Loucy (cell line): Measurements from ENCODE around the gene PRKCZ.

ENCODE experiments used
- H2AFZ ChIP-seq: fragments of 200-600 bp; sonication (generic); 2 replicates; pipeline ENCODE4 v1.6.0; 2016; ENCODE audit warnings: antibody characterized with exemption, mild to moderate bottlenecking, low read length, moderate library complexity
- H3F3A ChIP-seq: fragments of 200-600 bp; 2 replicates; pipeline ENCODE4 v1.6.0; 2016; ENCODE audit warnings: antibody characterized with exemption, low read depth, mild to moderate bottlenecking
- H3K27me3 ChIP-seq: fragments of 200-600 bp; sonication (generic); 2 replicates; pipeline ENCODE4 v1.6.1; 2014; ENCODE audit warnings: low read length, mild to moderate bottlenecking; ENCODE audit not compliant: insufficient read depth, poor library complexity, severe bottlenecking
- H3K36me3 ChIP-seq: fragments of 200-600 bp; sonication (generic); 2 replicates; pipeline ENCODE4 v1.6.1; 2016; ENCODE audit warnings: low read length; ENCODE audit not compliant: insufficient read depth
- H3K4me1 ChIP-seq: fragments of 200-600 bp; sonication (generic); 2 replicates; pipeline ENCODE4 v1.5.1; 2014; ENCODE audit warnings: low read length, mild to moderate bottlenecking; ENCODE audit not compliant: insufficient read depth, poor library complexity, severe bottlenecking
- H3K4me2 ChIP-seq: fragments of 200-600 bp; sonication (generic); 2 replicates; pipeline ENCODE4 v1.6.0; 2014; ENCODE audit warnings: antibody characterized with exemption, low read length, low read depth, mild to moderate bottlenecking; ENCODE audit not compliant: poor library complexity, severe bottlenecking
- H3K4me3 ChIP-seq: fragments of 200-600 bp; sonication (generic); 2 replicates; pipeline ENCODE4 v1.5.1; 2014; ENCODE audit warnings: low read length, mild to moderate bottlenecking, mixed read lengths; ENCODE audit not compliant: poor library complexity, severe bottlenecking
- H3K79me2 ChIP-seq: fragments of 200-600 bp; sonication (generic); 2 replicates; pipeline ENCODE4 v1.6.1; 2014; ENCODE audit warnings: low read length; ENCODE audit not compliant: insufficient read depth
- H3K9ac ChIP-seq: fragments of 200-600 bp; sonication (generic); 2 replicates; pipeline ENCODE4 v1.6.0; 2014; ENCODE audit warnings: mild to moderate bottlenecking, low read depth, low read length, moderate library complexity; ENCODE audit not compliant: poor library complexity, severe bottlenecking
- H3K9me2 ChIP-seq: fragments of 200-600 bp; sonication (generic); replicated peaks from 2 replicates; pipeline ENCODE4 v1.6.1; 2016; ENCODE audit warnings: low read depth, low read length, mixed read lengths
- H3K9me3 ChIP-seq: fragments of 200-600 bp; sonication (generic); 2 replicates; pipeline ENCODE4 v1.6.1; 2014; ENCODE audit warnings: mild to moderate bottlenecking, antibody characterized with exemption, low read length, low read depth; ENCODE audit not compliant: insufficient read depth
- H4K20me1 ChIP-seq: fragments of 200-600 bp; sonication (generic); 2 replicates; pipeline ENCODE4 v1.6.0; 2014; ENCODE audit warnings: antibody characterized with exemption, low read length, mild to moderate bottlenecking; ENCODE audit not compliant: insufficient read depth, poor library complexity, severe bottlenecking
- CTCF ChIP-seq: fragments of 200-600 bp; sonication (generic); conservative IDR thresholded peaks from 2 replicates; pipeline ENCODE4 v1.5.1; 2014; ENCODE audit warnings: mild to moderate bottlenecking, antibody characterized with exemption, low read length
- EZH2phosphoT487 ChIP-seq: fragments of 200-600 bp; IDR thresholded peaks from 2 replicates; pipeline ENCODE4 v1.6.1; 2018; ENCODE audit warnings: antibody characterized with exemption, mild to moderate bottlenecking, moderate library complexity, borderline replicate concordance

The PRKCZ gene

GRCh38 chr1:2028870-2029560, 21.2 kb upstream of the PRKCZ start:
- no peak overlapping the region for H3K4me2 ChIP-seq
- TF ChIP-seq CTCF (no peak), EZH2phosphoT487 (no peak)

GRCh38 chr1:2029561-2029960, 20.6 kb upstream of the PRKCZ start:
- Histone ChIP-seq H3K79me2 (no peaks in the 10 kb centered on the region), H3F3A (no peaks in the 10 kb centered on the region), H3K36me3 (no peaks in the 10 kb centered on the region), H3K9ac (no peak overlapping the region), H4K20me1 (no peaks in the 10 kb centered on the region), H3K4me2 (no peak overlapping the region), H3K9me3 (no peaks in the 10 kb centered on the region), H2AFZ (no peak overlapping the region), H3K4me1 (no peaks in the 10 kb centered on the region), H3K4me3 (no peak overlapping the region), H3K27me3 (no peaks in the 10 kb centered on the region), H3K9me2 (no peaks in the 10 kb centered on the region)
- TF ChIP-seq EZH2phosphoT487 = no peak

More at GRCh38 chr1:2028870-2029560, 21.2 kb upstream of the PRKCZ start:
- Histone ChIP-seq H3K4me1 (no peaks in the 10 kb centered on the region), H2AFZ (no peak overlapping the region), H3K27me3 (no peaks in the 10 kb centered on the region), H3K9ac (no peak overlapping the region), H4K20me1 (no peaks in the 10 kb centered on the region), H3K9me2 (no peaks in the 10 kb centered on the region), H3K36me3 (no peaks in the 10 kb centered on the region), H3K4me3 (no peak overlapping the region), H3K9me3 (no peaks in the 10 kb centered on the region), H3F3A (no peaks in the 10 kb centered on the region), H3K79me2 (no peaks in the 10 kb centered on the region)

- H3K9ac ChIP-seq = no peak overlapping the region
- no peaks in the 10 kb centered on the region for H3K36me3 ChIP-seq
- no peak overlapping the region for H3K4me3 ChIP-seq
- H2AFZ ChIP-seq = no peak overlapping the region
- no peaks in the 10 kb centered on the region for H3K9me2 ChIP-seq
- no peaks in the 10 kb centered on the region for H3K27me3 ChIP-seq
- no peaks in the 10 kb centered on the region for H4K20me1 ChIP-seq
- H3K4me2 ChIP-seq = no peak overlapping the region
- no peaks in the 10 kb centered on the region for H3K4me1 ChIP-seq
- no peaks in the 10 kb centered on the region for H3K79me2 ChIP-seq
- TF ChIP-seq CTCF = no peak
- TF ChIP-seq EZH2phosphoT487 = no peak
- H3F3A ChIP-seq = no peaks in the 10 kb centered on the region
- no peaks in the 10 kb centered on the region for H3K9me3 ChIP-seq
Observed at GRCh38 chr1:2030076-2030871, 19.9 kb upstream of the PRKCZ start.
